Ramos (cell line): Measurements from ENCODE around the gene EZR.

ENCODE experiments used
- in situ Hi-C: fragments of 300-500 bp; cut with MboI; formaldehyde crosslinking; loops from one replicate; pipeline ENCODE4 v1.14.3; 2022; ENCODE audit warnings: low sequenced_read_pairs; ENCODE audit not compliant: unreplicated experiment

EZR gene

GRCh38 chr6:158819213-158819976 is at the start of gene EZR:
EZR (minus strand) TSS chr6:158819368; CDS start chr6:158818093, 1,275 bp downstream.
- in situ Hi-C loops: loop anchor here (10.0 to 25.0 kb wide), 2 partner anchors 285 to 1232 kb away; no protein-coding TSS in a partner anchor

- in situ Hi-C loops: no loop called here
These were observed 48.9 kb upstream of the EZR start for GRCh38 chr6:158868122-158868480.

- in situ Hi-C loops: no loop called here
These were observed 48.4 kb upstream of the EZR start for GRCh38 chr6:158867381-158868121.

- in situ Hi-C loops: no loop called here
These were observed 46.6 kb upstream of the EZR start for GRCh38 chr6:158865769-158866168.

GRCh38 chr6:158863646-158864045 is 44.5 kb upstream of the EZR start:
- in situ Hi-C loops: no loop called here

GRCh38 chr6:158861686-158862381 is 42.7 kb upstream of the EZR start:
- in situ Hi-C loops: no loop called here

- in situ Hi-C loops: no loop called here
These were observed 41.2 kb upstream of the EZR start for GRCh38 chr6:158860279-158860865.

GRCh38 chr6:158856261-158856660 is 37.1 kb upstream of the EZR start:
- in situ Hi-C loops: no loop called here

- in situ Hi-C loops: no loop called here
These were observed 35.3 kb upstream of the EZR start for GRCh38 chr6:158854214-158855101.

GRCh38 chr6:158853880-158854213 is 34.7 kb upstream of the EZR start:
- in situ Hi-C loops: no loop called here

GRCh38 chr6:158853072-158853879 is 34.1 kb upstream of the EZR start:
- in situ Hi-C loops: no loop called here

- in situ Hi-C loops: no loop called here
These were observed 33.3 kb upstream of the EZR start for GRCh38 chr6:158852312-158853071.

- in situ Hi-C loops: no loop called here
These were observed 31.6 kb upstream of the EZR start for GRCh38 chr6:158850807-158851115.

- in situ Hi-C loops: no loop called here
These were observed 31.0 kb upstream of the EZR start for GRCh38 chr6:158849899-158850806.

GRCh38 chr6:158848490-158848895 is 29.3 kb upstream of the EZR start:
- in situ Hi-C loops: no loop called here

- in situ Hi-C loops: no loop called here
These were observed 28.6 kb upstream of the EZR start for GRCh38 chr6:158847786-158848185.

GRCh38 chr6:158847012-158847529 is 27.9 kb upstream of the EZR start:
- in situ Hi-C loops: no loop called here
